WERI-Rb-1 (cell line): ENCODE results near the gene DNHD1.

Source experiments
- DNase-seq: peaks from one replicate; pipeline ENCODE4 v3.0.0-alpha.2; 2020
- H3K27ac ChIP-seq: fragments of 250-450 bp; sonication (Bioruptor Pico); 2 replicates; pipeline ENCODE4 v1.5.1; 2020; ENCODE audit warnings: mild to moderate bottlenecking, moderate library complexity
- H3K27me3 ChIP-seq: fragments of 250-450 bp; sonication (Bioruptor Pico); 2 replicates; pipeline ENCODE4 v1.5.1; 2021; ENCODE audit warnings: mild to moderate bottlenecking, low read depth, moderate library complexity; ENCODE audit not compliant: insufficient read depth, severe bottlenecking
- H3K36me3 ChIP-seq: fragments of 250-450 bp; sonication (Bioruptor Pico); 2 replicates; pipeline ENCODE4 v1.5.1; 2020; ENCODE audit warnings: mild to moderate bottlenecking, moderate library complexity
- H3K4me3 ChIP-seq: 2 replicates; pipeline ENCODE4 v1.5.1; 2011; ENCODE audit warnings: low read depth, mild to moderate bottlenecking, control low read depth, low read length
- H3K9me3 ChIP-seq: fragments of 250-450 bp; sonication (Bioruptor Pico); 2 replicates; pipeline ENCODE4 v1.5.1; 2021; ENCODE audit warnings: mild to moderate bottlenecking, moderate library complexity; ENCODE audit not compliant: severe bottlenecking
- TF ChIP-seq, protein P1 (sequence below): IDR thresholded peaks from 2 replicates; pipeline ENCODE4 v1.5.1; 2011; ENCODE audit warnings: low read depth, mild to moderate bottlenecking, control low read depth, inconsistent platforms, low read length

DNHD1 gene

DNA sequence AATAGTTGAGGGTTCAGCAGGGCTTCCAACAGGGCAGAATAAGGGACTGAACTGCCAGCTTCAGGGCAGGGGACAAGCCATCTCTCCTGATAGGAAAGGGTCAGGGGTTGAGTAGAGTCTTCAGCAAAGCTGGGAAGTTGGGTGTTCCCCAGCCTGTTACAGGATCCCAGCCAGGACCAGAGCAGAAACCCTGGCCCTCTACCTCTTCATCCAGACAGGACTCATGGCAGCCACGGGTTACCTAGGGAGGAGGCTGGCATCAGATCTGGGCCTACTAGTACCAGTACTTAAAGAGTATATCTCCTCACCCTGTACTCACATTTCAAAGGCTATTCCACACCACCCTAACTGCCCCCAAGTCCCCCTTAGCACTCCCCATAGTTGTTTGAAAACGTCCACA lies 117.4 kb downstream of the DNHD1 start:
- DNase-seq = no peak
- peaks cover 20% of the 10 kb centered on the region for H3K36me3 ChIP-seq
- TF ChIP-seq, protein P1, sequence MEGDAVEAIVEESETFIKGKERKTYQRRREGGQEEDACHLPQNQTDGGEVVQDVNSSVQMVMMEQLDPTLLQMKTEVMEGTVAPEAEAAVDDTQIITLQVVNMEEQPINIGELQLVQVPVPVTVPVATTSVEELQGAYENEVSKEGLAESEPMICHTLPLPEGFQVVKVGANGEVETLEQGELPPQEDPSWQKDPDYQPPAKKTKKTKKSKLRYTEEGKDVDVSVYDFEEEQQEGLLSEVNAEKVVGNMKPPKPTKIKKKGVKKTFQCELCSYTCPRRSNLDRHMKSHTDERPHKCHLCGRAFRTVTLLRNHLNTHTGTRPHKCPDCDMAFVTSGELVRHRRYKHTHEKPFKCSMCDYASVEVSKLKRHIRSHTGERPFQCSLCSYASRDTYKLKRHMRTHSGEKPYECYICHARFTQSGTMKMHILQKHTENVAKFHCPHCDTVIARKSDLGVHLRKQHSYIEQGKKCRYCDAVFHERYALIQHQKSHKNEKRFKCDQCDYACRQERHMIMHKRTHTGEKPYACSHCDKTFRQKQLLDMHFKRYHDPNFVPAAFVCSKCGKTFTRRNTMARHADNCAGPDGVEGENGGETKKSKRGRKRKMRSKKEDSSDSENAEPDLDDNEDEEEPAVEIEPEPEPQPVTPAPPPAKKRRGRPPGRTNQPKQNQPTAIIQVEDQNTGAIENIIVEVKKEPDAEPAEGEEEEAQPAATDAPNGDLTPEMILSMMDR = no peak
- no peaks in the 10 kb centered on the region for H3K27me3 ChIP-seq
- no peak overlapping the region for H3K27ac ChIP-seq
- no peak overlapping the region for H3K4me3 ChIP-seq
- H3K9me3 ChIP-seq = no peaks in the 10 kb centered on the region

DNA sequence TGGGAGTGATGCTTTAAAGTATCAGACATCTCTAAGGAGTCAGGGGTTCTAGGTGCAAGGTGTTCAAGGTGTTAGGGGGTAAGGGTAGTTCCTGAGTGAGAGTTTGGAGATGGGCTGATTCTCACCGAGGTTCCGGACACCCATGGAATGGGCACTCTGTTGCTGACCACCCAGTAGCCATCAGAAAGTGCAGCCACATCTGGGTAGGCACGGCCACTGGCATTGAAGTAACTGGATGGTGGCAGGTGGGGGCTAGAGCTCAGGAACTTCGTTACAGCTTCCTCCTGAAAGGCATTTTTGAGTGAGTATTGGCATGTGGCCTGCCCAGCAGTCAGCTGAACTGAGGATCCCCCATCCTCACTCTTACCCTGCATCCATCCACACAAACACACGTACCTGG lies 118.0 kb downstream of the DNHD1 start:
- H3K27ac ChIP-seq = no peak overlapping the region
- TF ChIP-seq, protein P1 = no peak
- H3K36me3 ChIP-seq = peaks cover 14% of the 10 kb centered on the region
- no peaks in the 10 kb centered on the region for H3K9me3 ChIP-seq
- DNase-seq = no peak
- no peak overlapping the region for H3K4me3 ChIP-seq
- no peaks in the 10 kb centered on the region for H3K27me3 ChIP-seq

DNA sequence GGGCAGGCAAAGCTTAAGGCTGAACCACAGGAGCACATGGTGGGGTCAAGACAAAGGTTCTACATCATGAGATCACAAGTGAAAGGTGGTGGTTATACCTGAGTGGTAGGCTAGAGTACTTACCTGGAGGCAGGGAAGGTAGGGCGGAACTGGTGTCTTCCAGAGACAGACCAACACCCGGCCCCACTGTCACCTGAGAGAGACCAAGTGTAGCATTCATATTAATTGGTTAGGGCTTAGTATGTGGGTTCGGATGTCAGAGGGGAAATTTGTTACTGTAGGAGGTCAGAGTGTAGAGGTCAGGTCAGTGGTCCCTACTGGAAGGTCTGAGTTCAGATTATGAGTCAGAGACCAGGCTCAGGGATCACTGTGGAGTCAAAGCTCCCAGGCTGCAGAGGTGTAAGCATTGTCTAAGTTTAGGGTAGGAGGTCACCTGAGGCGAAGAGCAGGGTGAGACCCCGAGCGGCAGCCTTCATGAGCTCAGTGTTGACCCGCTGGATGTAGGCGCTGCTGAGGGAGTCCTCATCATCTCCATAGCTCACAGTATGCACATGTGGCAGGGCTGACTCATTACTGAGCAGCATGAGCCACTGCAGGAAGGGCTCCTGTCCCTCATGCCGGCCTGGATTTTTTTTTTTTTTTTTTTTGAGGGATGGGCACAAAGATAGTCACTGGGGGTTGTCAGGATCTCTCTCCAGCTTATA lies 119.0 kb downstream of the DNHD1 start:
- no peak for DNase-seq
- H3K36me3 ChIP-seq = peaks cover 4% of the 10 kb centered on the region
- TF ChIP-seq, protein P1 = no peak
- no peaks in the 10 kb centered on the region for H3K27me3 ChIP-seq
- no peak overlapping the region for H3K4me3 ChIP-seq
- no peak overlapping the region for H3K27ac ChIP-seq
- H3K9me3 ChIP-seq = no peaks in the 10 kb centered on the region

DNA sequence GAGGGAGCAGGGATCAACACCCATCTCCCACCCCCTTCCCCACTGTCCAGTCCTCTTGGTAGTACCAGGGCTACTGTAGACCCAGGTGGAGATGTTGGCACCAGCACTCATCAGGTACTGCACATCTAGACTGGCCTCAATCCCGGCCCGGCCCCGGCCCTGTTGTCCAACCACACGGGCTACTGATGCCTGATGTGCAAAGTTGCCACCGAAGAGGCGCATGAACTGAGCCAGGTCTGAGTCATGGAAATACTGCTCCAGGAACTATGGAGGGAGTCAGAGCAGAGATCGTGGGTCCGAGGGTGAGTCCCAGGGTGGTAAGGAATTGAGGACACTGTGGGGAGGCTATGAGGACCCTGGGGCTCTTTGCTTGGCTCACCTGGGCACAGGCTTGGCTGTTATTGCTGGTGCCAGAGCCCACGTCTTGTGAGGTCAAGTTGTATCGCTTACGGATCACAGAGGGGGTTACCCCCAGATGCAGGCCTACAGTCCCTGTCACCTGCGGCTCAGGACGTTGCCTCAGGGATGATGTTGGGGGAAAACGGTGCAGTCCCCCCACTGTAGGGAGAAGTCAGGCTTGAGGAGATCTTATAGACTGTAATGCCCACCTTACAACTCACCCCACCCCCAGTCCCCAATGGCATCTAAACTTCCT lies 119.6 kb downstream of the DNHD1 start:
- Histone ChIP-seq H3K4me3 (no peak overlapping the region), H3K9me3 (no peaks in the 10 kb centered on the region), H3K27ac (no peak overlapping the region), H3K36me3 (no peaks in the 10 kb centered on the region), H3K27me3 (no peaks in the 10 kb centered on the region)
- no peak for DNase-seq
- TF ChIP-seq, protein P1 = no peak

DNA sequence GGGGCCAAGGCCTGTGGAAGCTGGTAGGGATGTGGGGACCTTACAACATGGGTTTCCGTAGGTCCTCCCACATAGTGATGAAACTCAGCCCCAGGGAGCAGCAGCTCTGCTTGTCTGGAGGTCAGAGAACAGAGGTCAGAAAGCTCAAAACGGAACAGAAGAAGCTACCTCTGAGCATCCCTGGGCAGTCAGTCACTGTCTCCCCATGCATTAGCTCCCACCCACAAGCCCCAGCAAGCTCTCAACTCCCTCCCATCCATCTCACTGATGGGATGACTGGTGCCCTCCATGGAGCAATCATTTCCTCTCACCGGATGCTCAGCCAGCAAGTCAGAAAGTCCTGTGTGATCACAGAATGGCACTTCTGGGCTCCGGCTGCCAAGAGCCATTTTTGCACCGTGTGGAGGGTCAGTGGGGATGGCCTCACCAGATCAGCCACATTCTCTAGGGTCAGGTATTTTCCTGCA lies 120.3 kb downstream of the DNHD1 start:
- TF ChIP-seq, protein P1 = no peak
- DNase-seq = no peak
- Histone ChIP-seq H3K4me3 (no peak overlapping the region), H3K27ac (no peak overlapping the region), H3K36me3 (no peaks in the 10 kb centered on the region), H3K27me3 (no peaks in the 10 kb centered on the region), H3K9me3 (no peaks in the 10 kb centered on the region)
